NCI-H2107 treated with DMSO at 0.1 percent for 48 hours (cell line): Measurements from ENCODE around the gene C1orf122.

Experiments
- DNase-seq: peaks from one replicate; lab custom pipeline; 2025; ENCODE audit not compliant: unreplicated experiment; lab: John Stamatoyannopoulos, UW

Gene C1orf122

DNA sequence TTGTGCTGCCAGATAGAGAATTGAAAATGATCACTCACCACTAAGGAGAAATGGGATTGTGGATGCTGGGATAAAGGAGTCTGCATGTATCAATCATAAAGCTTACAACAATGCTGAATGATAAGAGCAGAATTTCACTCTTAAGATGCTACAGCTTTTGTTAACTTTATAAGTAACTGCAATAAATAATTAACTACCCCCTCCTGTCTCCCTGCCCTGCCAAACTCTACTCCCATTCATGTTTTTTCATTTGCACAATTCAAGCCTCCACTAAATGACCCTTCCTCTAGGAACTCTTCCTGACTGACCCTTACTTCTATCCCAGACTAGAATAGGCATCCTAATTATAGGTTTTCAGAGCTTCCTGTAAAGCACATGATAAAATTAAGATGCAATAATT lies 36.9 kb downstream of the C1orf122 start:
- DNase-seq: no peak

DNA sequence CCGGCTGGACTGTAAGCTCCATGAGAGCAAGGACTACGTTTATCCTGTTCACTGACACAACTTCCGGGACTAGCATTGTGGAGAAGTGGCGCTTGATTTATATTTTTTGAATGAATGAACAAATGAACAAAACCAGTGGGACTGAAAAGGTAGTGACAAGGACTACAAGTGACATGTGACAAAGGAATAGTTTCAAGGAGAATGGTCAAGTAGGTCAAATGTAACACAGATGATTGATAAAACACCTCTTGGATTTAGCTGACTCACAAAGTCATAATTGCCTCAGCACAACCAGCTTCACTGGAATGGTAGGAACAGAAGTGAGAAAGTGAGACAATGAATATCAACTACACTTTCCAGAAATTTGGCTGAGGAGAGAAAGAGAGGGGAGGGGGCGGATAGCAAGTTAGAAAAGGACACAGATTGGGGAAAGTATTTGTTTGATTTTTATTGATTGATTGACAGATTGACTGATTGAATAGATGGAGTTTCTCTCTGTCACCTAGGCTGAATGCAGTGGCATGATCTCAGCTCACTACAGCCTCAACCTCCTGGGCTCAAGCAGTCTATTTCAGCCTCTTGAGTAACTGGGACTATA lies 37.6 kb downstream of the C1orf122 start:
- DNase-seq: no peak

DNA sequence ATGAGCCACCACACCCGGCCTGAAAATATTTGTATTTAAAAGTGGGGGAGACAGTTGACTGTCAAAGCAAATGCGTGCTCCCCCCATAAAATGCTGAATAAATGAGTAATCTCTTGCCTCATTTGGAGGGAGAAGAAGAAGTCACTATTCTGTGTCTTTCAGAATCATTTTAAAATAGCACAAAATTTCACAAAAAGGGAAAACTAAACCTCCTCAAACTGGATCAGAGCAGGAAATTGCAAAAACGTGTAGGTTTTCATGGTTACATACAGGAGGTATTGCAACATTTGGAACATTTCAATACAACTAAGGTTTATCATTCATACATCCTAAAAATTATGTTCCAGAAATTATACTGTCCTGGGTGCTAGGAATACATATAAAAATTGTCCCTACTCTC lies 38.2 kb downstream of the C1orf122 start:
- no peak for DNase-seq

DNA sequence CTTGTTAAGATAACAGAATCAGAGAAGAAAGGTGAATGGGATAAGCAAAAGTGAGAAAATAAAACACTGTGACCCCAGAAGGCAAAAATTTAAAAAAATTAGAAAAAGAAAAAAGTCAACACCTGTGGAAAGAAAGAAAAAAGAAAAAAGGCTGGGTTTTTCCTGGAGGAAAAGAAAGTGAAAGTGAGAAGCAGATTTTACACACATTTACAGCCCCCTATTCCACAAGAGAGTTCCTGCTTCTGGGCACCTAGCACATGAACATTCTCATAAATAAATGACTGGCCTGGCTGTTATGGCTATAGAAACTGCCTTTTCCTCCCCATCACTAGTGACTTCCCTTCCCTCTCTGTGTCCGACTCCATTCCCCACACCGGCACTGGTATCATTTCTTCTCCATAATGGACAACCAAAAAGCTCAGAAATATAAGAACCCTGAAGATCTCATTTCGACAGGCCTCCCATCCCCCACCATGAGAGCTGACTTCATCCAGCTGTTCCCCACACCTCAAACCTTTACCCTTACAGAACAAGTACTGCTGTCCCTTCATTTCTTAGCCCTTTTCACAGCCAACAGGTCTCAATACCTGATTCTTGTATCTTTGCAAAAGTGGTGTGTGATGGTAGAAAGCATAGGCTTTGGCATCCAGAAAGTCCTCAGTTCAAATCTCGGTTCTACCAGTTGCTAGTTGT lies 39.2 kb downstream of the C1orf122 start:
- DNase-seq: no peak

DNA sequence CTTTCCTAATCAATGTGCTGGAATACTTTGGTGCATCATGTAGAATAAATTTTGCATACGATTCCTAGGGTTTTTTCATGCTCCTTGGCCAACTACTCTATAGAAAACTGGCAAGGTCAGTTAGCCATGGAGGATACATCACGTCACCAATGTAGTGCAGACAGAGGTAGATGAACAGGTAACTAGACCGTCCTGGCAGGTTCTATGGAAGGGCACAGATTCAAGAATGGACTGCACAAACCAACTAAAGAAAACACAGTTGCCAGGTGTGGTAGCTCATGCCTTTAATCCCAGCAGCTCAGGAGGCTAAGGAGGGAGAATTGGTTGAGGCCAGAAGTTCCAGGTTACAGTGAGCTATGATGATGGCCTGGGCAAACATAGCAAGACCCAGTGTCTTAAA lies 41.9 kb downstream of the C1orf122 start:
- no peak for DNase-seq

DNA sequence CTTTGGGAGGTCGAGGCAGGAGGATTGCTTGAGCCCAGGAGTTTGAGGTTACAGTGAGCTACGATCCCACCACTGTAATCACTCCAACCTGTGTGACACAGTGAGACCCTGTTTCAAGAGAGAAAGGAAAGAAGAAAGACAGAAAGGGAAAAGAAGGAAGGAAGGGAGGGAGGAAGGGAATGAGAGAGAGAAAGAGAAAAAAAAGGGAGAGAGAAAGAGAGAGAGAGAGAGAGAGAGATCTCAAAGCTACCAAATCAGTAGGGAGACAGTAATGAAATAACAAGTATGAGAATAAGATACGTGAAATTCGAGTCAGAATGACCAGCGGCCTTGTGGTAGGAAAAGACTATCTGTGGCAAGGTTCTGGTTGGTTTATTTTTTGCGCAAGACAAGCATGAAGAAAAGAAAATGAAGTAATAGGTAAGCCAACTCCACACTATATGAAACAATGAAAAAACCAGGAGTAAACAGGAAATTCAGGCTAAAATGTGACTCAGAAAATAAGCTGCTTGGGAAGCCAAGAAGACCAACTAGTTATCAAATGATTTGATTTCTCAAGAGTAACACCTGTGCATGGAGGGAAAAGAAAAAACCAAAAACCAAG lies 42.9 kb downstream of the C1orf122 start:
- no peak for DNase-seq

DNA sequence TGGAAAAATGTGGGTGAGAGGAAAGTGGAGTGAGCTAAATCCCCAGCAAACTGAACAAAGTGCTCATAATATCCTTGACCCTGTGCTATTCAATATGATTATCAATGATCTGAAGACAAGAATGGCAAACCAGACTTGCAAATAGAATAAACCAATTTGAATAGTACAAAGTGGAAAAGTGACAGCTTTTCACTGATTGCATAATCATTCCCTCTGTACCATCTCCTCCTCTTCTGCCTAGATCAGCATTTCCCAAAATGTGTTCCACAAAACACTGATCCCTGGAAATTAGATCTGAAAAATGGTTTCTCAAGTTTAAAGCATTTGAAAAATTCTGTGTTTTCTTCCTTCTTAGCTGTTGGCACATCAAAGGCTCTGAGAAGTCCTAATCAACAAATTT lies 43.7 kb downstream of the C1orf122 start:
- no peak for DNase-seq

DNA sequence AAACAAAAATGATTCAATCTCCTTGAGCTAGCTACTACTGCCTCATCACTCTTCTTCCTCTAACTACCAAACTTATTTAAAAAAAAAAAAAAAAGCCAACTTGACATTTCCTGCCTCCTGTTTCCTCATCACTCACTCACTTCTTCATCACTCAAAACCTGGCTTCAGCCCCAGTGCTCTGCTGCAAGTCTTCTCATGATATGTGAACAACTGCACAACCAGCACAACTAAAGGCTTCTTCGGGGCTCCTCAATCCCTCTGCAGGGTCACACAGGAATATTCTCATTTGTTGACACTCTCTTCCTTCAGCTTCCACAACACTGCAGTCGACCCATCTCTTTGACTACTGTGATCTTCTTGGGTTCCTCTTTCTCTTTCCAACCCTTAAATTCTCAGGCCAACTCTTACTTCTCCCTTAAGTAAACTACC lies 44.2 kb downstream of the C1orf122 start:
- no peak for DNase-seq

DNA sequence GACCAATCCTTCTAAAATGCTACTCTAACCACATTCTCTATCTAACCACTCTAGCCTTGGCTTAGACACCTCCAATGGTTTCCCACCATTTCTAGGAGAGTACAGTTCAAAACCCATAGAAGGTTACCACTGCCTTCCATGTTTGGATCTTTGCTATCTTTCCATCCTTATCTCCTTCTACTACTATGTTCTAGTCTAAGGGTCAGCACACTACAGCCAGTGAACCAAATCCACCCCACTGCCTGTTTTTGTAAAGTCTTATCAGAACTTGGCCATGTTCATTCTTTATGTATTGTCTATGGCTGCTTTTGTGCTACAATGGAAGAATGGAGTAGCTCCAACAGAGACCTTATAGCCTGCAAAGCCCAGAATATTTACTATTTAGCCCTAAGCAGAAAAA lies 45.6 kb downstream of the C1orf122 start:
- no peak for DNase-seq

DNA sequence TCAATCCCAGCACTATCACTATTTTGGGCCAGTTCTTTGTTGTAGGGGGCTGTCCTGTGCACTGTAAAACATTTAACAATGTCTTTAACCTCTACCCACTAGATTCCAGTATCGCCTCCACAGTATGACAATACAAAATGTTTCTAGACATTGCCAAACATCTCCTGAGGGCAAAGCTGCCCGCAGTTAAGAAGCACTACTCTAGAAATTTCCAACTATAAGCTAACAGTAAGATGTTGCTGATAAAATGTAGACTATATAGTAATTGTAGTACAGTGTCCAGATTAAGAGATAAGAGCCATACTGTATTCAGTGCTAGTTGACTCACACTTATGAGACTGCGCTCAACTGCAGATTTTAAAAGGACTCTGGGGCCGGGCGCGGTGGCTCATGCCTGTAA lies 46.8 kb downstream of the C1orf122 start:
- DNase-seq: no peak
